TTC549 (cell line): ENCODE measurements around the gene COPS9.

Source experiments
- FAIRE-seq: peaks from 2 replicates; lab custom pipeline; 2012; peaks lifted over from hg19 to GRCh38; lab: Jason Lieb, UNC

The COPS9 gene

DNA sequence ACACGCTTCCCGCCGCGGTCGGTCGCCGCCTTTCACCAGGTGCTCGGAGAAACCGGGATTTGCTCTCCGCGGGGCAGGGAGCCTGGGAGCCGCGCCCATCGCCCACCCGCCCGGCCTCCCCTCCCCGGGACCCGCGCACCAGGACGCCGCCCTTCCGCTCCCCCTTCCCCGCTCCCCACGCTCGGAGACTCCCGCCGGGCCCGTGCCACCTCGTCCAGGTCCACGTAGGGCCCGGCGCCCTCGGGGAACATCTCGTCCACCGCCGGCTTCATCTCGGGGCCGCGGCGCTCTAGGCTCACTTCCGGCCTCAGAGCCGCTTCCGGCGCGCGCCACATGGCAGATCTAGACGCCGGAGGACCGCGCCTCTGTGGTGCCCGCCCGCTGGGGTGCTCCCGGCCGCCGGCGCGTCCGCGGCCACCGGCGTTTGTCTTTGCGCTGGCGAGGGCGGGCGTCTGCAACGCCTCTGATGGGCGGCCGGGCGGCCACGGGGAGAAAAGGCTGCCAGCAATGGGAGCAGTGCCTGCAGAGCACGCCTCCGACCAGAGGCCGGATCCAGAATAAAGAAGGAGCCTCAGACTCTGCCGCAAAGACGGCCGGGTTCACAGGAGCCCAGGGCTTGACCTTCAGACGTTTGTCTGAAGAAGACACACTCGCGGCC, at the start of gene COPS9:
COPS9 (minus strand) TSS at position 293 of the 658 bp plus-strand sequence; CDS start at position 272, 21 bp downstream.
- FAIRE-seq, result no peak

- FAIRE-seq, result no peak
Observed at GRCh38 chr2:240184656-240185055, 48.6 kb upstream of the COPS9 start.

- no peak for FAIRE-seq
Observed at GRCh38 chr2:240183875-240184590, 47.9 kb upstream of the COPS9 start.

- FAIRE-seq, result no peak
Observed at GRCh38 chr2:240183006-240183874, 47.1 kb upstream of the COPS9 start.

GRCh38 chr2:240182476-240182875, 46.4 kb upstream of the COPS9 start:
- FAIRE-seq, result no peak

DNA sequence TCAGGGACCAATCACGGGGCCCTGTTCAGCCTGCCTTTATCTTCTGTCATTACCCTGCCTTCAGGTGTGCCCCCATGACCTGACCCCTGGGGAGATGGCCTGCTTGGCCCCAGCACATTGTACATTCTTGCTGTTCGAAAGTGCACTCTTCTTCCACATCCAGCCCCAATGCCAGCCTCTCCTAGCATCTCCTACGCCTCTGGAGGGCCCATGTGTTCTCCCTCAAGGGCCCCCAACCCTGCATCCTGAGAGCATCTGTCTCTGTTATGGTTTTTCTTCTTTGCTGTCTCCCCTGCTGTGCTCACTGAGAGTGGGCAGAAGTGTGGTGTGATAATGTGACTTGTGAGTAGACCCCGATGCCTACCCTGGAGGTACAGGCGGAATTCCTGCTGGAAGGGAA, 45.9 kb upstream of the COPS9 start:
- FAIRE-seq, result no peak

GRCh38 chr2:240179941-240180666, 44.0 kb upstream of the COPS9 start:
- FAIRE-seq, result no peak

DNA sequence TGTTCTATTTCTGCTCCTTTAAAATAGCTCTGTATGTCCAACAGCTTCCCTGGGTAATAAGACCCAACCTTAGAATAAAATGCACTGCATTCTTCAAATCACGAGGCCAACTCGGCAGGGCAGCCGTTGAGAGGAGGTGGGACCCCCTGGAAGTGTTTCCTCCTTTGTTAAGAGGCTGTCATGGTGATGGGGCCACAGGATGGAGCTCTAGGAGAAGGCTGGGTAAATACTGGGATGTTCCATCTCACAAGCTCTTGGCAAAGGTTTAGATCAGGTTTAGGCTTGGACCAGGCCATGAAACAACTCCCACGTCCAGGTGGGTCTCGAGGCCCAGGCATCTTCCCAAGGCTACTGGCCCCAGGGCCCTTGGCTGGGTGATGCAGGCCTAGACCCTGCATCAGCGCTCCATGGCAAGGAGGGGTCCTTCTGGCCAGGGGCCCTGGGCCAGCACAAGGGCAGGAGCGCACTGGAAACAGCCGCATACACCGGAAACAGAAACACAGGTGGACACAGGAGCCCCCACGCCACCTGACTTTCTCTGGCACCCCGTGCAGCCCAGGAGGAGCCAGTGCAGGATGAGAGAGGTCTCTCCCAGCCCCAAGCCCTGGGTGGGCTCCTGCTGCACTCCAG, 43.2 kb upstream of the COPS9 start:
- no peak for FAIRE-seq

DNA sequence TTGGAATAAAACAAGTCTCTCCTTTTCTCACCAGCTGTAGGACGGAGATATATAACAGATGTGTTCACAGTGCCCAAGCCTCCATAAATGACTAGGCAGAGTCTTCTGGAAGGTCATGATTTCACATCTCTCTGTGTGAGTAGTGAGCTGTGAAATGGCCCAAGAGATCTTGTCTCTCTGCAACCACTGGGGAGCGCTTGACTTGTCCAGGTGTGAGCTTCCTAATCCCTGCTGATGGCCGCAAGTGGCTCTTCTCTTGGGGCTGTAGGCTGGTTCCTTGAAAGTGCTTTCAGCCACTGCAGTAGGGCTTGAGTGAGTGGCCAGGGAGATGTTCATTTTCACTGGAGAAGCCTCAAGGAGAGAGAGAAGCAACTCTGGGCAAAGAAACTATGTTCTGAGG, 42.5 kb upstream of the COPS9 start:
- FAIRE-seq, result no peak

GRCh38 chr2:240174496-240174895, 38.4 kb upstream of the COPS9 start:
- FAIRE-seq, result no peak

DNA sequence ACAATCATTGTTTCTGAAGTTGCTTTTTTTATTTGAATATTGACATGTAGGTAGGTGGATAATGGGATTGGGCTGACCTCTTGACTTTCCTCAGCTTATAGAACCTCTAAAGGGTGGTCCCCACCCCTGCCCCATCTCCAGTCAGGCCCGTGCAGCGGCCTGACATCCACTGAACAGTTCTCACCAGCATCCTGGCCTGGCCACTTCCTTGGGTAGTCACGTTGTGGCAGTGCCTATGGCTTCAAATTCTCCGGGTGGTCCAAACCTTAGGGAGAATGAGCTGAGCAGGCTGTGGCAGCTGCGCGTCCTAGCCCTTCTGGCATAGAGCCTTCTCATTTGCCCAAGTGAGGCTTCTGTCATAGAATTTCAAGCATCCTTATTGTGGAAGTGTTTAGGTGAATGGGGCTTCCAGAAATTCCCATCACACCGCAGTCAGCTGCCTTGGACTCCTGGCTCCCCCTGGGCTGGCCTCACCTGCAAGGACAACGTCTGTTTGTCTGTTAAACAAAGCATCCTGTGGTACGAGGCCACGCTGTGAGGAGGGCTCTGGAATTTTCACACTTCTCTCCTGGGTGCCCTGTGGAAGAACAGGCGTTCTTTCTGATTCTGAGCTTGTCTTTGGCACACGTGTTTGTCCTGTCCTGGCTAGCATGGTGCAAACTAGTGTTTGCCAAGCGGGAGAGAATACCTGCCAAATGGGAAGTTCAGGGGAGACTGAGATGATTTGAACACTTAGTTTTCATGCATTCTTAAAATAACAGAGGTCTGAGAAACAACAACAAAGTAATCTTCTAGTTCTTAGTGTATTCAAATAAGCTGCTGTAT, 36.2 kb upstream of the COPS9 start:
- FAIRE-seq, result no peak

GRCh38 chr2:240170883-240171282, 34.8 kb upstream of the COPS9 start:
- no peak for FAIRE-seq

GRCh38 chr2:240170354-240170735, 34.2 kb upstream of the COPS9 start:
- FAIRE-seq, result no peak

DNA sequence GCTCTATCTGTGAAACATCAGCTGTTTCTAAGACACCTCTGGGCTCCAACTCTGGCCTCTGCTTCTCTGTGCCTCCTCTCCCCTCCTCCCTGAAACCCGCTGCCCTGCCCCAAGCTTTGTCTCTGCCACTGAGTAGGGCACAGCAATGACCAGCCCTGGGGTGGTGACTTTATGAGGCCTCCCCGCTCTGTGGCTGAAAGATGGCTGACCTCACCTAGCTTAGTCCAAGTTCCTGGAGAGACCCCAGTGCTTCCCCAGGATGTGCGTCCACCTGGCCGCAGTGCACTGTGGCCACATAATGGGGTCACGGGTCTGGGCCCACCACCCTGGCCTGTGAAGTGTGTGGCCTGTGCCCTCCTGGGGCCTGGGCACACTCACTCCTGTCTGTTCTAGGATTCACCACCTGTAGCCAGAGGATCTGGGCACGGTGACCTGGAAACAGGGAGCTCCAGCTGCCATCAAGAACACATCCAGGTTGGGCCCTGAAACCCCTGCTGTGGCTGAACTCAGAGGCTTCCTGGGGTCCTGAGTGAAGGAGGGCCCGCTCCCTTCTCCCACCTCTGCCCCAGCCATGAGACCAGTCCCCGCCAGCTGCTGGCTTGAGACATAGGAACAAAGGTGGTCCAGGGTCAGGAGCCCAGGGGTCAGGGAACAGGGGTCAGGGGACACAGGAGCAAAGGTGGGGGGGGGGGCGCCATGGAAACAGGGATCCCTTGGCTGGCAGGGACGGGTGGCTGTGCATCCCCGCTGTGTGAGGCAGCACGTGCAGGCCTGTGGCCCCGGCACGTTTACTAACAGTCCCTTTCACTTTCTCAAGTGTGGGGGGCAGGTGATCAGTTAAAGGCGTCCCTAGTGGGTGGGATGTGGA, 33.6 kb upstream of the COPS9 start:
- FAIRE-seq, result no peak

- FAIRE-seq, result no peak
Observed at GRCh38 chr2:240168546-240169361, 32.6 kb upstream of the COPS9 start.

- FAIRE-seq, result no peak
Observed at GRCh38 chr2:240168041-240168440, 31.9 kb upstream of the COPS9 start.

GRCh38 chr2:240167588-240167880, 31.4 kb upstream of the COPS9 start:
- no peak for FAIRE-seq

GRCh38 chr2:240166761-240167587, 30.9 kb upstream of the COPS9 start:
- FAIRE-seq, result no peak
